Suprapubic skin (tissue), 3 donors: ENCODE results near the gene ATXN7L3.

Experiments
- CTCF ChIP-seq, 2 donors: fragments of 200-600 bp in 1 of 2; fragments of 450-650 bp in 1 of 2; sonication (generic) in 1 of 2; IDR thresholded peaks; one replicate each; pipeline ENCODE4 v1.5.1; 2016 to 2019; ENCODE audit warnings: antibody characterized with exemption in 2 of 2, mild to moderate bottlenecking in 1 of 2, moderate library complexity in 1 of 2
- EP300 ChIP-seq: sonication (generic); formaldehyde crosslinking; IDR thresholded peaks from one replicate; pipeline ENCODE4 v1.6.1; 2017; ENCODE audit warnings: antibody characterized with exemption

- TF ChIP-seq EP300 (no peak), CTCF (IDR thresholded peaks at IDR 0.05) (no peak)
Observed at GRCh38 chr17:44197107-44197506, 2.6 kb downstream of the ATXN7L3 start.
